GM19467 (cell line): ENCODE data around the gene CNGA4.
"Not testable (repeated sequence)": the region's sequence is repeated elsewhere in the genome, so short reads cannot be mapped to it uniquely, and the experiment has no call there.

Experiments
- ATAC-seq: cut with Tn5 transposase; IDR thresholded peaks from one replicate; pipeline ENCODE4 v1.9.1; 2021; ENCODE audit warnings: mild to moderate bottlenecking, moderate library complexity; ENCODE audit not compliant: unreplicated experiment

CNGA4 gene

DNA sequence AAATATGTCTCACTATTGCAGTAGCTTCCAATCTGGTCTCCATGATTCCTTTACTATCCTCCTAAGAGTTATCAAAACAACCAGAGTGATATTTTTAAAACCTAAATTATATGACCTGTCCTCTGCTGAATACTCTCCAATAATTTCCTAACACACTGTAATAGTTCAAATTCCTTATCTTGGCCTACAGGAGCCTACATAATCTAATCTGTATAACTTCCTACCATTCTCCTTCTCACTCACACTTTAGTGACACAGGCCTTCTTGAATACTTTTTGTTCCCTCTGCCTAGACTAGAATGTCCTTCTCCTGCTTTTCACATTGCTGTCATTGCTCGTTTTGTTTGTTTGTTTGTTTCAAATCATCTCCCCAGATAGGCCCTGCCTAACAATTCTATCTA, 13.9 kb upstream of the CNGA4 start:
- ATAC-seq = no peak

DNA sequence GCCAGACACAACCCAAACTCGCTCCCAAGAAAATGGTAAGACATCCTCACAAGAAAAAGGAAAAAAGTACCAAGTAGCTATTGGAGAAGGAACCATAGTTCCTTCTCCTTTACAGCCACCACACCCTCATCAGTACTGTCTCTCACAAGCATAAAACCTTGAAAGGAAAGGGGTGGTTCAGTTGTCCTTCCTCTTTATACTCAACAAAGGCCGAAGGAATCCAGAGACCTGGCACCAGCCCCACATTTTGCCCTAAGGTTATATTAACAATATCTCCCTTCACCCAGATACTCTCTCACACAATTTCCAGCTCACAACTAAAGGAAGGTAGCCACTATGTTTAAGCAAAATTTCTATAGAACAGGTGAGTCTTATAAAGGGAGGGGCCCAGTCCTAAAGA, 13.0 kb upstream of the CNGA4 start:
- no peak for ATAC-seq

DNA sequence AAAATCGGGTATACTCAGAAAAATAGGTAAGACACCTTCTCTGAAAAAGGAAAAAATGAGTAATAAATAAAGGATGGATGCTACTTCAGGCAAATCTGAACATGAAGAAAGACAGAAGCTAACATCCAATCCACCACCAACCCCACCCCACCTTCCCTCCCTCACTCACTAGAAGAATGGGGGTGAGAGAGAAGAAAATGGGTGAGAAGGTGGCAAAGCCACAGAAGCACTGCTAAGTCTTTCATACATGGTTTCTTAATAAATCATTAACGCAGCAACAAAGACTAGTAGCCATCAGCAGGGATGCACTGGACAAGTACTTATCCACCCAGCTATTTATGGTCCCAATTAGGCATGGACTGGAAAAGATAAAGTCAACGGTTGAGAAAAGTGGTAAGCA, 10.4 kb upstream of the CNGA4 start:
- ATAC-seq = no peak

DNA sequence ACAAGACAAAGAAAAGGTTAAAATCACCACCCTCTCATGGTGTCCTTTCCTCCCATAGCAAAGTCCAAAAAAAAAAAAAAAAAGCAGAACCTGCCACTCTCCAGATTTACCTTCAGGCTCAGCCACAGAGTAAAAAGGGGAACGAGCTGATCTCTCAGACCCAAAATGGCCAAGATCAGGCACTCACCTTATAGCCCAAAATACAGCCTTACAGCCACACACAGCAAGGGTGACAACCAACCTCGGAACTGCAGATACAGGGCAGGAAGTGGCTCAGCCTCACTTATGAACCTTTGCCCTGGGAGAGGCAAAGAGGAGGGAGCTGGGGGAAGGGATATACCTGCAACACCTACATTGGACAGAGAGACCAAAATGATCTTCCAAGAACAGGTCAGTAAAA, 9.0 kb upstream of the CNGA4 start:
- no peak for ATAC-seq

DNA sequence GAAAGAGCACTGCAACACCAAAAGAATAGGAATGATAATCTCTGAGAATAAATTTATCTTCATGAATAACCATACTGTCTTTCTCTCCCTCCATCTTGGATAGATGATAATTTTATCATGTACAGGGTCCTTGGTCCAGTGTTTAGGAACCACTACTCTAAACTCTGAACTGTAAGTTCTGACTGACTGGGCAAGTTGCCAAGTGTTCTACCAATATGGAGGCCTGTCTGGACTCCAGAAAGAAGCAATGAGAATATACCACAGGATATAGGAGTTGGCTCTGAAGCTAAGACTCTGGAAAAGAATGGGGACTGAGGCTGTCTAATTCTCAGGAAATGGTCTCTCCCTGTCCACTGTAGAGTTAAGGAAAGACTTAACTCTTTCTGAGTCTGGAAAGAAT, 6.0 kb upstream of the CNGA4 start:
- ATAC-seq = no peak

DNA sequence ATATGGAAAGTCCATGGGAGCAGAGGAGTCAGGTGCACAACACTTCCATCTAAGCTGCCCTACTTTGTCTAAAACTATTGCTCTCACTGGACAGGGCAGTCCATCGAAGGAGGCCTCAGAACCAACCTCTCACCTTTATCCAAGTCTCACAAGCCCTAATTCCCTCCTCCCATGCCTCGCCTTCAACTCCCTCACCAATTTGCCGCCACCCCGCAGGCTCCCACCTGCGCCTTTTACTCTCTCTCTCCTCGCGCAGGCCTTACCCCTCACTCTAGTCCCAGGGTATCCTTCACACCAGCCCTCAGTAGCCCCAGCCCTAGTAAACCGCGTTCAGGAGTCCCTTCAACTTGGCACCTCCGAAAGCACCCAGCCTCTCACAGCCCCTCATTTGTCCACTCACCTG, 4.9 kb upstream of the CNGA4 start:
- no peak for ATAC-seq

DNA sequence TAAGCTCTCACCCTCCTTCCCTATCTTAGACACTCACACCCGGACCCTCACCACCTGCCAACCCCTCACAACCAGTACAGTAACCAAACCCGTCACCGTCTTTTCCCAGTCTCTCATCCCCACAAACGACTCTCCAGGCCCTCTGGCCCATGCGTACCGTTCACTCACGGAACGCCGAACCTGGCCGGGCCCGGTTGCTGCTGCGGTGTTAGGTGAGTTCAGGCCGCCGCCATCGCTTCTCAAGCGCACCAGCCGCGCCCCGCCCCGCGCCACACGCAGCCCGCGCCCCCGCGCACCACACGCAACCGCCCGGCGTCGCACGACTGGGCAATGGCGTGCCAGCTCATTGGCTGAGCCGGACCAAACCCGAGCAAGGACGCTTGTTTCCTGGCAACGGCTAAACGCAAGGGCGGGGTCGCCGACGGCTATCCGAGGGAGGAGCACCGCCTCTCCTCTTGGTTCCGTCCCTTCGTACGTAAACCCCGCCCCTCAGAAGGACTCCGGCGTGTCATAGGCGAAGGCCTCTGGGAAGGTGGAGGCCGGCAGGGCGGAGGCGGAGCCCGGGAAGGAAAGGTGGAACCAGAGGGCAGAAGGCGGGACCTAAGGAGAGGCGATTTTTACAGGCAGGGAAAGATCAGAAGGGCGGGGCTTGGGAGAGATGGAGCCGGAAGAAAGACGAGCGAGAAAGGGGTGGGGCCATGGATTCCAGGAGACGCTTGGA, 4.3 kb upstream of the CNGA4 start, which contains the start of gene FHIP1B:
Gene FHIP1B (minus strand): TSS at position 250 of the 721 bp plus-strand sequence. CDS start 10,120 bp downstream, outside the sequence.
- peak; percentile 95 for ATAC-seq

DNA sequence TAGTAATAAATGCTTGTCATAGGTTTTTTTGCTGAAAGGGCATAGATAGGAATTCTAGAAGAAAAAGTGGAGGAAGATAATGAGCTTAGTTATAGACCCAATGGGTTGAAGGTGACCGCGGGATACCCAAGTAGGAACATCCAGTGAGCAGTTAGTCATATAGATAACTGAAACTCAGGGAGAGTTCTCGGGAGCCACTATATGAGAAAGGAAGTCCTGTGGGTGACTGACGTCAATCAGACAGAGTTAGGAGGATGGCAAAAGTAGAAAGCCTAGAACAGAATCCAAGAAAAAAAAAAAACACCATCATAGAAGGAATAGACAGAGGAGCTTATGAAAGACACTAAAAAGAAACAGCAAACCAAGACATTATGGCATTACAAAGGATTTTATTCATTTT, 1.6 kb upstream of the CNGA4 start:
- no peak for ATAC-seq

DNA sequence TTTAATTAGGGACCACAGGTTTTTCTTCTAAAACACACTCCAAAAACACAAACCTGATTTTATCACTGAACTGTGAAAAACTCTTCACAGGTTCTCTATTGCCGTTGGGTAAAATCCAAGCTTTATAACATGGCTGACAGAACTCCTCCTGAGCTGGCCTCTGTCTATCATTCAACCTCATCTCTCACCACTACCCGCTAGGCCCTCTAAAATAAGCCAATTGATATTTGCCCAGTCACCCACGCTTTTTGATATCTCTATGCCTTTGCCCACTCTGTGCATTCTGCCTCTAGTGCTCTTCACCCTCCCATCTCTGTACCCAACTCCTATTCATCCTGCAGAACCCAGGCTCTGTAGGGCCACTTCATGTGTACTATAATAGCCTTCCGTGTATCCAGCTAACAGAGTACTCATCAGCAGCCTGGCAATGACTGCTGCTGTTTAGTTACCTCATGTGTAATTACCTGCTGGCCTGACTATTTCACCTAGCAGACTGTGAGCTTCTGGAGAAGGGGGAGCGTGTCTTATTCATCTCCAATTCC, 1.1 kb upstream of the CNGA4 start:
- ATAC-seq = no peak

DNA sequence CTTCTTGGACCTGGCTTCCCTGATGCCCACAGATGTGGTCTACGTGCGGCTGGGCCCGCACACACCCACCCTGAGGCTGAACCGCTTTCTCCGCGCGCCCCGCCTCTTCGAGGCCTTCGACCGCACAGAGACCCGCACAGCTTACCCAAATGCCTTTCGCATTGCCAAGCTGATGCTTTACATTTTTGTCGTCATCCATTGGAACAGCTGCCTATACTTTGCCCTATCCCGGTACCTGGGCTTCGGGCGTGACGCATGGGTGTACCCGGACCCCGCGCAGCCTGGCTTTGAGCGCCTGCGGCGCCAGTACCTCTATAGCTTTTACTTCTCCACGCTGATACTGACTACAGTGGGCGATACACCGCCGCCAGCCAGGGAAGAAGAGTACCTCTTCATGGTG, 1.2 kb downstream of the CNGA4 start:
- no peak for ATAC-seq

DNA sequence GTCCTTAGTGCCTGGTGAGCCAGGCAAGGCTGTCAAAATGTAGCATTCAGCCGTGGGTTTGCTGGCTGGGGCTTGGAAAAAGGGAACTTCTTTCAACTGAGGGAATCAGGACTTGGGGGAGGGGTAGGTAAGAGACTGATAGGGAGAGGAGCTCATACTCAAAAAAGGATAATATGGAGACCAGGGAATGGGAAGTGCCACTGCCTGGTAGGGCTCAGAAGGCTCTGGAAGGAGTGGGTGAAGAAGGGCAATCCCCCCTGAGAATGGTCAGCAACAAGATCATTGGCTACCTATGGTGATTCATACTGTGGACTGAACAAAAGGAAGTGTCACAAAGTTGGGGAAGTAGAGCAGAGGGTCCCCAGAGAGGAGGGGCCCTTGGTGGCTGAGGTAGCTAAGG, 1.9 kb downstream of the CNGA4 start:
- no peak for ATAC-seq

DNA sequence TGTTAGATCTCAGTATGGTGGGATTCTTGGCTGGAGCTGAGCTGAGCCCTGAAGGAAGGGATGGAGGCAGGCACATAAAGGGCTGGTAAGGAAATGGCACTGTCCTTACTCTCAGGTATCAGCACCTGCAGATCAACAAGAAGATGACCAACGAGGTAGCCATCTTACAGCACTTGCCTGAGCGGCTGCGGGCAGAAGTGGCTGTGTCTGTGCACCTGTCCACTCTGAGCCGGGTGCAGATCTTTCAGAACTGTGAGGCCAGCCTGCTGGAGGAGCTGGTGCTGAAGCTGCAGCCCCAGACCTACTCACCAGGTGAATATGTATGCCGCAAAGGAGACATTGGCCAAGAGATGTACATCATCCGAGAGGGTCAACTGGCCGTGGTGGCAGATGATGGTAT, 2.4 kb downstream of the CNGA4 start:
- no peak for ATAC-seq

DNA sequence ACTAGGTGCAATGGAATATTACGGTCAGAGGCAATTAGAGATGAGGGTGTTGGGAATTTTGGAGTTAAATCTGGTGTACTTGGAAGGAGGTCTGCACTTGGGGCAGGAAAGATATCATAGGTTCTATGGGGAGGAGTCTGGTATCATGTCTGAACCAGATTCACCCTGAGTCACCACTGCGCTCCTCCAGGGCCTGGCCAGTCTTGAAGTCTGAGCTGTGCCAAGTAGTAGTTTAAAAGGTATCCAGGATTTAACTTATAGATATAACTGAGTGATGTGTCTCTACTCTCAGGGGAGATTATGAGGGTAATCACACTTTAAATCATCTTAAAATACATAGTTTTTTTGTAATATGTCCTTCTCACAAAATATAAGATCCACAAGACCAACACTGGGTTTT, 6.6 kb downstream of the CNGA4 start:
- no peak for ATAC-seq

DNA sequence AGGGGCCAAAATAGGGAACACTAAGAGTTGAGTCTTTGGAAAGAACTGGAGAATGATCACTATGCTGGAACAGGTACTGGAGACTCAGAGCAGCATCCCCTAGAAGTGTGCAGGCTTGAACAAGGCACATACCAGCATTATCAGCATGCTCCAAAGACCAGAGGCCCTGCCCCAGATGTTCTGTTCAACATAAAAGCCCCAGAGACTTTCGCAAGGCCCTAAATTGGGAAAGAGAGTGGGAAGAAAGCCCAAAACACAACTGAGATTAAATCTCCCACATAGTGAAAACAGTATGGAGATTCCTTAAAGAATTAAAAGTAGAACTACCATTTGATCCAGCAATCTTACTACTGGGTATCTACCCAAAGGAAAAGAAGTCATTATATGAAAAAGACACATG, 9.4 kb downstream of the CNGA4 start:
- no peak for ATAC-seq

DNA sequence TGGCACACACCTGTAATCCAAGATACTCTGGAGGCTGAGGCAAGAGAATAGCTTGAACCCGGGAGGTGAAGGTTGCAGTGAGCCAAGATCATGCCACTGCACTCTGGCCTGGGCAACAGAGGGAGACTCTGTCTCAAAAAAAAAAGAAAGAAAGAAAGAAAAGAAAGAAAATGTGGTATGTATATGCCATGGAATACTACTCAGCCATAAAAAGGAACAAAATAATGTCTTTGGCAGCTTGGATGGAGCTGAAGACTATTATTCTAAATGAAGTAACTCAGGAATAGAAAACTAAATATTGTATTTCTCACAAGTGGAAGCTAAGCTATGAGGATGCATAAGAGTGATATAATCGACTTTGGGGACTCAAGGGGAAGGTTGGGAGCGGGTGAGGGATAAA, 10.0 kb downstream of the CNGA4 start:
- ATAC-seq = not testable (repeated sequence)

DNA sequence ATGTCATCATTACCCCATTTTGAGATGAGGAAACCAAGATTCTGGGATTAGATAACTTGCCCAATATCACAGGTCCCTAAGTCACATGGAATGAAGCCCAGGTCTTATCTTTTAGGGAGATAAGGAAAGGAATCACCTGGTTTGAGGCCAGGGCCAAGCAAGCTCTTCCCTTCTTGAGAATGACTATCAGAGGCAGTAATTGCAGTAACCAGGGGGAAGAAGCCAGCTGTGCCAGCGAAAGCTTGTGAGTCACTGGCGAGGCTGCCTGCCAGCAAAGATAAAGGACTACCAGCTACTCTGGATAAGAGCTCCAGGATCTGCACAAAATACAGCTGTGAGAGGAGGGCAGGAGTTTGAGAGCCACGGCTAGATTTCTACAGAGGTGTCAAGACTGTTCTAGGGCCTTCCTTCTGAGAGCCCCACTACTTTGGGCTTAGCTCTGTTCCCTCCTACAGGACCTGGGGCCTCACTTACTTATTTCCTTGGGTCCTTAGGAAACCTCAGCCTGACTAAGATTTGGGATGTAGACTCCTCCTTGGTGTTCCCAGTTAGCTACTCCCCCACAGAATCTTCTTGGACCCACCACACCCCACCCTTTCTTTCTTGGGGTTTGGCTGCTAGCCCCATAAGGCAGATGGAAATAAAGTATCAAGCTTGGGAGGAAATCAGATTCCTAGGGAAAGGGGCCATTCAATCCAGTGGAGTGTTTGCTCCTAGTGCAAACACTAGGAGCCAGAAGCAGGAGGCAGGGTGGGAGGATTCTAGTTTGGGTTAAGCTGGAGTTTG, 11.1 kb downstream of the CNGA4 start:
- no peak for ATAC-seq

DNA sequence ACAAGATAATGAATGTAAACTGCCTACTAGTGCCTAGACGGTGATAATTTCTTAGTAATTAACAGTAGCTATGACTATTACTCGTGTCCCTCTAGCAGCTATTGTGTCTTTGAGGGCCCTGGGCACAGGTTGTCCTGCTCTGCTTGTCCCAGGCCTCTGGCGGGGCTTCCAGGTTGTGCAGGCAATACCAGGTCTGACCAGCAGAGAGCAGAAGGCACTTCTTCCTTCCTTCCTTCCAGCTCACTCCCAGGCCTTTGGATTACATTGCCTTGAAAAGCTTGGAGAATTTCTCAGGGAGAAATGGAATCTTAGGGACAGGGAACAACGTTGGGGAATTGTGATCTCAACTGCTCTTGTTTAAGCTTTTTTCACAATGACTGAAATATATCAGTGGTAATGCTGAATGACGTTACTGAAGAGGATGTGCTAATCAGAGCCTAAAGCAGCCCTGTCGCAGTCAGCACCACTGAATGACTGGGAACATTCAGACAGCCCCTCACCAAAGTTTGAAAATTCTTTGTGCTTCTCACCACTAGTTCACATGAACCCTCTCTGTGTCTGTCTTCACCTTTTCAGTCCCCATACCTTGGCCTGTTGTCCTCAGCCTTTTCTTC, 12.3 kb downstream of the CNGA4 start:
- ATAC-seq = peak; percentile 74

DNA sequence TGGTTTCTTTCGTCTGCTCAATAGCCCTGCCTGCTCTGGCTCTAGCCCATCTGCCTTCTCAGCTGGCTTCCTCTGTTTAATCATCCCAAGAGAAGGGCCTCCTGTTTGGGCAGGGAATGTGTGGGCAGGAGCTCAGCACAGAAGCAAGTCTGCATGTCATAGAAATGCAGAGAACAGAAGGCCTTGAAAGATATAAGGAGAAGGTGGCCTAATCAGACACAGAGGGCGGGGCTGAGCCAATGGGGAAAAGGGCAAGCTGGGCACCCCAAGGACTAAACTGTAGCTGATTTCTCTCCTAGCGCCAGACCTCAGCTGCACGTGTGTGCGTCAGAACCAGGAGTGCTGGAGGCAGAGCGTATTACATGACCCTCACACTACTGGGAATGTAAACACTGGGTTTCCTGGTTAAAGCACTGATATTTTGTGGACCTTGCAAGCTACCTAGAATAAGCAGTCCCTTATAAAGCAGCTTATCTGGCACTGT, 13.1 kb downstream of the CNGA4 start:
- no peak for ATAC-seq

DNA sequence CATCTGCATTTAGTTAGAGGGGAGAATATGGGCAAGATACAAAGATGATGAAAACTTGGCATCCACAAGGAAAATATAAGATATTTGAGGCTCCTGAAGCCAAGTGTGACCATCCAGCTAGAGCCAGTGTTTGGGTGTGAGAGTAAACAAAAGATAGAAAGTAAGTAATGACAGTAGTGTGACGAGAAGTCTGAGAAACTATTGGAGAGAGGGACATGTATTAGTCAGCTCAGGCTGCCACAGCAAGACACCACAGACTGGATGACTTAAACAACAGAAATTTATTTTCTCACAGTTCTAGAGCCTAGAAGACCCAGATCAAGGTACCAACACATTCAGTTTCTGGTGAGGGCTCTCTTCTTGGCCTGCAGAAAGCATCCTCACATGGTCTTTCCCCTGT, 14.3 kb downstream of the CNGA4 start:
- no peak for ATAC-seq

DNA sequence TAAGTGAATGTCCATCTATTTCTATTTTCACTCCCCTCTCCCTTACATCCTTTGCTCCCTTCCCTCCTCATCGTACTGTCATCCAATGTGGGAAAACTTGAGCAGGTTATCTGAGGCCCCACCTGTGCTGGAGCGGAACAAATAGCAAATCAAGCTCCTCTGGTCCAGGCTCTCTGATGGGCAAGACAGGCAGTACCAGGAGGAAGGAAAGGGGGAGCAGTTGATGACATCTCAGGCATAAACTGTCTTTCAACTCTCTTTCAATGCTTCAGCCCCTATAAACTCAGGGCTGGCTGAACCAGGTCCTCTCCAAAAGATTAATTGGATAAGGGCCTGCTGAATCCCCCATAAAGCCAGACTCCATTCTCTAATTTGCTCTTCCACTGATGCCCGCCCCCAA, 19.3 kb downstream of the CNGA4 start:
- no peak for ATAC-seq

DNA sequence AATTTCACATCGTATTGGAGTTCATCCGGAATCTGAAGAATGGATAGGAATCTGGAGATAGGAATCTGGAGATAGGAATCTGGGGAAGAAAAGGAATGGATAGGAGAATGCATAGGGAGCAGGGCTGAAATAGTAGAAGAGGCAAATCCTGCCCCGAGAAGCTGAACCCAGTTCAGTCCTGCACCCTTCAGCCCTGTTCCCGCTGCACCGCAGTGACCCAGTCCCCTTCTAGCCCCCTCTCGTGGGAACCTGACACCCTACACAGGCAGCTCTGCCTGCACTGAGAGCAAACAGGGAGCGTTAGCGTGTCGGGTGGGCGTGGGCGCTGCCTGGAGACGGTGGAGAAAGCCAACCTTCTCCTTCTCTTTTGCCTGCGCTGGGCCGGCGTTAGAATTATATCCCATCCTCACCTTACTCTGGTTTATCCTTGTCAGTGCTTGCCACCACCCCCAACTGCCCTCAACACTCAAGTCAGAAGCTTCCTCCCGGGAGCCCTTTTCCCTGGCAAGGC, 19.7 kb downstream of the CNGA4 start:
- ATAC-seq = no peak
